ENCODE measurements around the gene PECR. TPM values are rescaled to one million over a fixed set of nuclear protein-coding genes. Genes with fewer than 3 reads are reported as not detected.

PECR gene
- total and polyA plus RNA-seq, 9 of the 15 experiments (the other 6 are each of a cell fraction or from before 2014, with no cell fraction given), result 1.1 to 10.3 (median 8.2) TPM

GRCh38 chr2:216049452-216049851 is 32.2 kb downstream of the PECR start:
- WGBS (ENCODE audit: insufficient coverage, low coverage, missing lambda C conversion rate), result 55% methylated on average over 2 of the region's 2 CpGs
- no peak overlapping the region for H3K9ac ChIP-seq (ENCODE audit: insufficient read depth in 1 of 2, low read depth in 2 of 2, low read length in 2 of 2)
- no peaks in the 10 kb centered on the region for H3K9me3 ChIP-seq (replicated peaks; ENCODE audit: control insufficient read depth, insufficient read depth, low read depth, low read length)
- ChIA-PET CTCF (ENCODE audit: low intra/inter-chr PET ratio) (no interaction called here), POLR2A (interaction anchor here (1.0 kb wide), 1 partner anchor 32 kb away, joined by 3 read pairs; the partner anchor contains the start of genes PECR and TMEM169)
- H2AFZ ChIP-seq (ENCODE audit: low read depth, low read length), result no peak overlapping the region
- no peaks in the 10 kb centered on the region; a peak in 1 of 5 replicates for H3K4me1 ChIP-seq (replicated peaks in 1 of 2; ENCODE audit: control insufficient read depth in 2 of 2, insufficient read depth in 2 of 2, low read length in 2 of 2)
- no peak for DNase-seq (ENCODE audit: extremely low read depth in 1 of 4, low spot score in 3 of 4)
- in situ Hi-C loops (cut with MboI) (no loop called here), intact Hi-C loops (cut with micrococcal nuclease) (no loop called here)
- no peak overlapping the region for H3K4me3 ChIP-seq
- H3K4me2 ChIP-seq (ENCODE audit: insufficient read depth, low read length), result no peak overlapping the region
- no peaks in the 10 kb centered on the region for H3K9me1 ChIP-seq (ENCODE audit: control insufficient read depth, insufficient read depth, low read length)
- ATAC-seq, result no peak
- no TSS peak for BruUV-seq (replicated peaks)
- H3K27me3 ChIP-seq (ENCODE audit: control insufficient read depth in 2 of 2, insufficient read depth in 2 of 2, low read length in 2 of 2), result no peaks in the 10 kb centered on the region
- no peak for FAIRE-seq
- no peak overlapping the region for H3K27ac ChIP-seq (ENCODE audit: extremely low read depth, low read depth, low read length)
- H3K79me2 ChIP-seq (ENCODE audit: control insufficient read depth, insufficient read depth, low read length), result no peaks in the 10 kb centered on the region
- no peaks in the 10 kb centered on the region for H4K20me1 ChIP-seq (replicated peaks; ENCODE audit: control insufficient read depth, insufficient read depth, low read length)
- no peaks in the 10 kb centered on the region for H3K36me3 ChIP-seq (ENCODE audit: control insufficient read depth, insufficient read depth, low read length)
- TF ChIP-seq RBM14 (IDR thresholded peaks at IDR 0.05; ENCODE audit: borderline replicate concordance, insufficient read depth, low read depth, low read length) (no peak), CBX3 (IDR thresholded peaks at IDR 0.05; ENCODE audit: borderline replicate concordance in 1 of 2, low read length in 2 of 2) (no peak), BHLHE40 (IDR thresholded peaks at IDR 0.05; ENCODE audit: low read length) (no peak), ARHGAP35 (IDR thresholded peaks at IDR 0.05; ENCODE audit: partially characterized antibody) (no peak), NFE2 (IDR thresholded peaks at IDR 0.05; ENCODE audit: low read depth) (no peak), MAFG (tag; conservative IDR thresholded peaks at IDR 0.05) (no peak), OTX1 (CRISPR knock-in tag; IDR thresholded peaks at IDR 0.05) (no peak), BRD4 (IDR thresholded peaks at IDR 0.05) (no peak), CBX2 (IDR thresholded peaks at IDR 0.05; ENCODE audit: insufficient read depth, low read length, poor library complexity, severe bottlenecking) (no peak), FOS (IDR thresholded peaks at IDR 0.05; ENCODE audit: extremely low read depth, insufficient read length) (no peak), NBN (IDR thresholded peaks at IDR 0.05; ENCODE audit: low read depth) (no peak), SP2 (IDR thresholded peaks at IDR 0.05; ENCODE audit: extremely low read depth, low read depth, low read length, poor library complexity, severe bottlenecking) (no peak), ESRRB (CRISPR knock-in tag; IDR thresholded peaks at IDR 0.05; ENCODE audit: borderline replicate concordance) (no peak), PBX2 (CRISPR knock-in tag; IDR thresholded peaks at IDR 0.05; ENCODE audit: low read depth) (no peak), PBX2 (tag; conservative IDR thresholded peaks at IDR 0.05; ENCODE audit: low read depth) (no peak), ZBTB1 (CRISPR knock-in tag; IDR thresholded peaks at IDR 0.05; ENCODE audit: borderline replicate concordance, low read depth) (no peak)
- TF ChIP-seq, protein P1, sequence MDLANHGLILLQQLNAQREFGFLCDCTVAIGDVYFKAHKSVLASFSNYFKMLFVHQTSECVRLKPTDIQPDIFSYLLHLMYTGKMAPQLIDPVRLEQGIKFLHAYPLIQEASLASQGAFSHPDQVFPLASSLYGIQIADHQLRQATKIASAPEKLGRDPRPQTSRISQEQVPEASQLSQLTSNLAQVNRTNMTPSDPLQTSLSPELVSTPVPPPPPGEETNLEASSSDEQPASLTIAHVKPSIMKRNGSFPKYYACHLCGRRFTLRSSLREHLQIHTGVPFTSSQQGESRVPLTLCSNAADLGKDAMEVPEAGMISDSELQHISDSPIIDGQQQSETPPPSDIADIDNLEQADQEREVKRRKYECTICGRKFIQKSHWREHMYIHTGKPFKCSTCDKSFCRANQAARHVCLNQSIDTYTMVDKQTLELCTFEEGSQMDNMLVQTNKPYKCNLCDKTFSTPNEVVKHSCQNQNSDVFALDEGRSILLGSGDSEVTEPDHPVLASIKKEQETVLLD (IDR thresholded peaks at IDR 0.05), result no peak
